ENCODE data around the gene HMOX2.

HMOX2 gene

DNA sequence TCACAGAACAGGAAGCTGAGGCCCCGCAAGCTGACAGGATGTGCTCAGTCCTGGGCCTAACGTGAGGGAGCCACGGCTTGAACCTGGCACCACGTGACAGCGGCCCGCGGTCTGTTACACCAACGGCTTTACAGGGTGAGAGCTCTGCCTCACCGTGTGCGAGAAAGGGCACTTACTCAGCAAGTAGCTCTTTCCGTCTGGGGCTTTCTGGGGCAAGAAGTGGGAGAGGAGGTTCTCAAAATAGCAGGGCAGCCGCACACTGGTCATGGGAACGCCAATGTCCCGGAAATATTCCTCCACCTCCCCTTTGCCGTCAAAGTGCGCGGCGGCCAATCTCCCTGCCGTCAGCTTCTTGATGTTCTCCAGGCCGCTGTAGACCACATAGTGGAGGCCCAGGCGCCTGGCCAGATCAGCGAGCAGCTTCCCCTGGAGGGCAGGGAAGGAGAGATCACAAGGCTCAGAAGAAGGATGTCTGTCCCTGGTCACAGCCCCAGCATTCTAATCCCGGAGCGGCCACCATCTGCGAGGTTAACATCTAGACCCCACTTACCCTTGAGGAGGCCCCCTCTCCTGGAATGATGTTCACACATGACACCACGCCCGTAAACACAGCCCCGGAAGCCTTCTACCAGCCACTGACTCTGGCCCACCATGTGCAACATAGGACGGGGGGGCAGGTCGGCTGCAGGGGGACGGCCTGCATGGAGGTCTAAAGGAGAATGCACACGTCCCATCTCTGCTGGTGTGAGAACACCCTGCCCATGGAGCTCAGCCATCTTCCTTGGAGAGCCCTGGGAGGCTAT lies 10.0 kb upstream of the HMOX2 start:
- no peak for DNase-seq

GRCh38 chr16:4467916-4468315 lies 8.3 kb upstream of the HMOX2 start:
- no peak for DNase-seq

DNA sequence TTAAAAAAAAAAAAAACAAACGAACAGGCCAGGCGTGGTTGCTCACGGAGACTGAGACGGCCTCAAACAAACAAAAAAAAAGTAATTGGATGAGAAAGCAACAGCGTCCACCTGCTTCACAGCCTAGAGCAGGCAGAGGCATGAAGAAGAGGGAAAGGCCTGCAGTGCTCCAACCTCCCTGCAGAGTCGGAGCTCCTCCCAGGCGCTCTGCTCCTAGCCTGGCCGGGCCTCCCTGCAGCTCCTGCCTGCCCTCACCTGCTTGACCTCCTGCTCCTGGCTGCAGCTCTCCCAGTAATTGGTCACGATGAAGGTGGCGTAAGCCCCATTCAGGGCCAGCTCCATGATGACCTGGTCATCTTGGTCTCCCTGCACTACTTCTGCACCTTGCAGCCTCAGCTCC lies 7.2 kb upstream of the HMOX2 start:
- DNase-seq, result no peak

- no peak for DNase-seq
Observed at GRCh38 chr16:4471869-4472268, 4.3 kb upstream of the HMOX2 start.

- no peak for DNase-seq
Observed at GRCh38 chr16:4472880-4473279, 3.3 kb upstream of the HMOX2 start.

DNA sequence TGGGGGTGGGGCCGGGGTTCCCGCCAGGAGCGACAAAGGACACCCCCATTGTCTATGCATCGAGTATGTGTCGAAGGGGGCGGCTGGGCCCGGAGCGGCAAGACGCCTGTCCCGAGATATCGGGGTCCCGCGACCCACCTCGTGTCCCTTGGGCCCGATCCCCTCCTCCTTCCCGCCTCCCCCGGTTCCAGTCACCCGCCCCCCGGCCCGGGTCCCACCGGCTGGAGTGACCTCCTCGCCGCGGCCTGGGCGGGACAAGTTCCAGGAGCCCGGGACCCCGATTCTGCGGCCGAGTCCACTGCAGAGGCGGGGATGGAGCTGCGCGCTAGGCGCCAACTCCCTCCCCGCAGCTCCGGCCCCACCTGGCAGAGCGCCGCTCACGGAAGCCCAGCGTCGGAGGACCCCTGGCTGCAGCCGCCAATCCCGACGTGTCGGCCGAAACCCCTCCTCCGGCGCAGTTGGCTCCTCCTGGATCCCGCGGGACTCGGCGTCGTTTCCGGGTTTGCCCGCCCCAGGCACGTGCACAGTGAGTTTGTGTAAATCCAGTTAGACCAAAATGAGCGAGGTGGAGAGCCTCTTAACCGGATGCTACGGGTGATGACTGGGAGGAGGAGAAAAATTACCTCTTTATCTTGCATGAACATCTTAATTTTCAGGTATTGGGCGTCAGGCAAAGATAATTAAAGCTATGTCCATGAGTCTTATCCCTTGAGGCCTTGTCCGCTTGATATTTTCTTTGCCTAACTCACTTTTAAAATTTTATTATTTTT lies 1.8 kb upstream of the HMOX2 start, which contains the start of gene NMRAL1:
NMRAL1 (minus strand) TSS at position 434 of the 770 bp plus-strand sequence. CDS start 493 bp downstream, outside the sequence.
- DNase-seq, result peak; percentile 81

DNA sequence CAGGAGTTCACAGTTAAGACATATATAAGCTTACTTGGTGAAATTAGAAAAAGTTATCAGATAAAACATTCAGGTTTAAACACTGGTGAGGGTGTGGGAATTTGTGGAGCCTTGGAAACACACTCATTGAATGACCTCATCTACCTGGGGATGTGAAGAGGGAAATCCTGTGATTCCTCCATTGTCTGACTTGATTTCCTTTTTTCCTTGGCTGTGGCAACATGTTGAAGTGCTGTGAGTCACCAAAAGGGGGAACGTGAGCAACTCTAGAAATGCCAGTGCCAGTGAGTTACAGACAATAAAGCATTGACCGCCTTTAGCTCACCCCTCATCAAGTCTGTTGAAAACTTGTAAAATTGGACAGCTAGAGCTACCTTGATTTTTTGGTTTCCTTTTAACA lies 1.8 kb downstream of the HMOX2 start:
- DNase-seq, result no peak

- DNase-seq, result peak; percentile 56
Observed at GRCh38 chr16:4481526-4481925, 5.3 kb downstream of the HMOX2 start.

DNA sequence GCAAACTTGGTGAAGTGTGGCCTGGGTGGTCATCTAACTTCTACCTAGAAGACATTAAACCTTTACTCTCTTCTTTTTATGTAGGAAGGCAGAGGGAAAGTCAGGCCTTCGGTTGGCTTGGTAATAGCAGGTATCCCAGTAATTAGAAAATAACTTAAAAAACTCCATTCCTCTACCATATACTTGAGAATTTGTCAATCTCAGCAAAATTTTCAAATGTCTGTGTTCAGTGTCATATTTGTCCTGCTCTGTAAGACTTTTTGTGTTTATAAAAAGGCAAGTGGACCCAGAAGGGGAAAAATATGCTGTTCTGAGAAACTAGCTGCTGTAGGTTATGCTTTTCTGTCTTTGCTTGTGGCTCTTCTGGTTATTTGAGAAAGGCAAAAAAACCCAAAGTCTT lies 5.8 kb downstream of the HMOX2 start:
- no peak for DNase-seq

- no peak for DNase-seq
Observed at GRCh38 chr16:4486126-4486893, 10.1 kb downstream of the HMOX2 start.

DNA sequence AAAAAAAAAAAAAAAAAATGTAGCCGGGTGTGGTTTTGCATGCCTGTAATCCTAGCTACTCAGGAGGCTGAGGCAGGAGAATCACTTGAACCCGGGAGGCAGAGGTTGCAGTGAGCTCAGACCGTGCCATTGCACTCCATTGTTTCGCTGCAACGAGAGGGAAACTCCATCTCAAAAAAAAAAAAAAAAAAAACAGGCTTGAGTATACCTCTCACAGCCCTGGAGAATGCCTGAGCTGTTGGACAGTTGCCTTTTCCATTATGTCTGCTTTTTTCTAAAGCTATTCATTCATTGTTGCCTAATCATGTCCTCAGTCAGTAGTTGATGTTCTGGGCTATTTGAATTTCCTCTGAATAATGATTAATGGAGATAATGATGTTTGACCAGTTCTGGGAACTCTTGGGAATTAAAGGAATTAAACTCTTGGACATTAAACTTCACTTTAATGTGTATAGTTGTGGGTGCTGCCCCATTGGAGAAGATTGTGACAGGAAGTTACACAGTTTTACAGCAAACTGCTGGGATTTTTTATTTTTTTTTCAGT lies 11.8 kb downstream of the HMOX2 start:
- DNase-seq, result no peak

GRCh38 chr16:4488499-4488967 lies 12.3 kb downstream of the HMOX2 start:
- DNase-seq, result no peak

GRCh38 chr16:4489030-4489429 lies 12.8 kb downstream of the HMOX2 start:
- no peak for DNase-seq

GRCh38 chr16:4491898-4492297 lies 15.7 kb downstream of the HMOX2 start:
- DNase-seq, result no peak

DNA sequence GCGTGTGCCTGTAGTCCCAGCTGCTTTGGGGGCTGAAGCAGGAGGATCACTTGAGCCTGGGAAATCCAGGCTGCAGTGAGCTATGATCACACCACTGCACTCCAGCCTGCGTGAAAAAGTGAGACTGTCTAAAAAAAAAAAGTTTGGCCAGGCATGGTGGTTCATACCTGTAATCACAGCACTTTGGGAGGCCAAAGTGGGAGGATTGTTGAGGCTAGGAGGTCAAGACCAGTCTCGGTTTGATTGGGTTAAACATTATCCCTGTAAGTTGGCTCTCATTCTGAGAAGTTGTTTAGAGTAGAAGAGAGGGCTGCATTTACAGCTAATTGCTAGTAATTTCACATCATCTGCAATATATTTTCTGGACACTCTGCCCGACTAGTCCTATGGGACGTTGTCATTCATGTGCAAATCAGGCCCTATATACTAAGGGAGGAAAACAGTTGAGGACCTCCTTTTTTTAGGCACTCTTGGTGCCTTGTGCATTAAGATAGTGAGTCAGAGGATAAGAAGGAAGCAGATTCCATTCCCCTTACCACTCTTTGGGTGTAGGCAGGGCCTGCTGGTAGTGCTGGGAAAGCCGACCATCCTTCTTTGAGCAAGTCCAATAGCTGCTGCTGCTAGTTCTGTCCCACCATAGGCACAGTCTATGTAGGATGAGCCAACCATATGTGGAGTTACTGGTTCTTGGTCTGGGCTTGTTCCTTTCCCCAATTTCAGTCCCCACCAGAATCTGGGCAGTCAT lies 18.7 kb downstream of the HMOX2 start:
- DNase-seq, result no peak

DNA sequence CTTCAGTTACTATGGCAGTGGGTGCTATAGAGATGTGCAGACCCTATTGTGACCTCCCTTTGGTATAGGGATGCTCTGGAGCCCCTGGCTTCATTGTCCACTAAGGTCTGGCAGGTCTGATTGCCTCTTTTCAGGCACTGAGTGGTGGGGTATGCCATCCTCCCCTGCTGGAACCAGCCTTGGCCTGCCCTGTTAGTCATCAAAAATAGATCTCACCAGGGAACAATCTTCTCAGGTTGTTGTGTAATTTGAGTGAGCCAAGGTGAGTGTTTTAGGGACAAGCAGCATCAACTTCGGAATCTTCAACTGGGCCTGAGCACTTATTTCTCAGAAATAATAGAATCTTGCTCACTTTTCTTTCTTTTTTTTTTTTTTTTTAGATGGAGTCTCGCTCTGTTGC lies 19.6 kb downstream of the HMOX2 start:
- DNase-seq, result no peak

DNA sequence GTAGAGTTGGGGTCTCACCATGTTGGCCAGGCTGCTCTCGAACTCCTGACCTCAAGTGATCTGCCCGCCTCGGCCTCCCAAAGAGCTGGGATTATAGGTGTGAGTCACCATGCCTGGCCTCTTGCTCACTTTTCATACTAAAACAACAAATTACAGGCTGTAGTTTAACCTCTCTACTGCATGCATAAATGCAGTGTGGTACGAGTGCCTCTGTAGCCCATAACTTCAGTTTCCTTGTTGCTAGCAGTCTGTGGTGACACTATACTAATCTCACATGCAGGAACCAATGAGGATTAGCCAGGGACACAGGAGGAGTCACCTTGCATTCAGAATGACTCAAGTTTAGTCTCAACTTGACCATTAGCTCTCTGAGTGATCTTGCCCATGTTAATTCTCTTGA lies 20.1 kb downstream of the HMOX2 start:
- no peak for DNase-seq

- no peak for DNase-seq
Observed at GRCh38 chr16:4498546-4499195, 22.5 kb downstream of the HMOX2 start.

- DNase-seq, result no peak
Observed at GRCh38 chr16:4499196-4499555, 23.0 kb downstream of the HMOX2 start.

- no peak for DNase-seq
Observed at GRCh38 chr16:4500272-4500671, 24.1 kb downstream of the HMOX2 start.

DNA sequence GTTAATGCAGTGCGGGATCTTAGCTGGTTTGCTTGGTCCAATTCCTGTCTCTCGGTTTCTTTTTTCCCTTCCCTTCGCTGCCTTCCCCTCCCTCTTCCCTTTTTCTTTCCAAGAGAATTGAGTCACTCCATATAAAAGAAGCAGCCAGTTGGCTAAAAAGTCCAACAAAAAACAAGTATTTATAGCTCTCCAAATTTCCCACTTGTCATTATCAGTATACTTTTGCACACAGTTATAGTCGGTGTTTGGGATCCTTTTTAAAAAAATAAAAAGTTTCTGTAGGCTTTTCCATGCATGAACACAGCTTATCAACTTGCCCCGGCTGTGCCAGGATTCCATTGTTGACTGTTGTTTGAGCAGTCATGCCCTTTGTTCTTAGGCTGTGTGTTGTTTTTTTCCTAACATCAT lies 24.9 kb downstream of the HMOX2 start:
- DNase-seq, result no peak
